ENCODE data around the gene DHRSX. TPM values are rescaled to one million over a fixed set of nuclear protein-coding genes. Genes with fewer than 3 reads are reported as not detected.

Gene DHRSX
- total and polyA plus RNA-seq, 9 of the 15 experiments (the other 6 are each of a cell fraction or from before 2014, with no cell fraction given), result 0.59 to 11.0 (median 6.2) TPM

DNA sequence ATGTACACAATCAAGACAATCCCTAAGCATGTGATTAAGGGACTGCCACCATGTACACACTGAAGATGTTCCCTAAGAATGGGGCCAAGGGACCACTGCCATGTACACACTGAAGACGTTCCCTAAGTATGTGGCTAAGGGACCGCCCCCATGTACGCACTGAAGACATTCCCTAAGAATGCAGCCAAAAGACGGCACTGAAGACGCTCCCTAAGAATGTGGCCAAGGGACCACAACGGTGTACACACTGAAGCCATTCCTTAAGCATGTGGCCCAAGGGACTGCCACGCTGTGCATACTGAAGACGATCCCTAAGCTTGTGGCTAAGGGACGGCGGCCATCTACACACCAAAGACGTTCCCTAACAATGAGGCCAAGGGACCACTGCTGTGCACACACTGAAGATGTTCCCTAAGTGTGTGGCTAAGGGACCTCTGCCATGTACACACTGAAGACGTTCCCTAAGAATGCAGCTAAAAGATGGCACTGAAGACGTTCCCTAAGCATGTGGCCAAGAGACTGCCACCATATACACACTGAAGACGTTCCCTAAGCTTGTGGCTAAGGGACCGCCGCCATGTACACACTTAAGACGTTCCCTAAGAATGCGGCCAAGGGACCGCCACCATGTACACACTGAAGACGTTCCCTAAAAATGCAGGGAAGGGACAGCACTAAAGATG, 26.4 kb downstream of the DHRSX start (continued):
- no peak for TF ChIP-seq ZNF780A (CRISPR knock-in tag; IDR thresholded peaks at IDR 0.05)
- no peak for TF ChIP-seq SAFB (IDR thresholded peaks at IDR 0.05; ENCODE audit: borderline replicate concordance, low read depth, low read length)
- peak; percentile 32; the same call in 1 of the 2 replicates for TF ChIP-seq RFX1 (IDR thresholded peaks at IDR 0.05)
- 0 out of 2 replicates have a peak, but pooled peaks have one; percentile 4 for TF ChIP-seq ETV1 (tag; conservative IDR thresholded peaks at IDR 0.05; ENCODE audit: low read depth)
- TF ChIP-seq FOXK2 (conservative IDR thresholded peaks at IDR 0.05 in 1 of 2, IDR thresholded peaks at IDR 0.05 in 1 of 2; ENCODE audit: low read depth in 2 of 2), result peak; percentile 30 to 49; a peak in 1 of 4 replicates
- TF ChIP-seq DPF2 (IDR thresholded peaks at IDR 0.05), result peak; percentile 27; the same call in 1 of the 2 replicates
- peak in 1 of 2 experiments; percentile 95; a peak in 2 of 4 replicates for TF ChIP-seq TEAD1 (CRISPR knock-in tag; IDR thresholded peaks at IDR 0.05)
- TF ChIP-seq FOXP1 (CRISPR knock-in tag; IDR thresholded peaks at IDR 0.05), result peak; percentile 87; the same call in 1 of the 2 replicates
- TF ChIP-seq ZNF609 (CRISPR knock-in tag; IDR thresholded peaks at IDR 0.05; ENCODE audit: borderline replicate concordance), result no peak
- no peak for TF ChIP-seq NFE2L1 (tag; IDR thresholded peaks at IDR 0.05; ENCODE audit: borderline replicate concordance, low read depth)
- TF ChIP-seq SUPT5H (IDR thresholded peaks at IDR 0.05), result no peak
- TF ChIP-seq HNRNPUL1 (IDR thresholded peaks at IDR 0.05; ENCODE audit: low read length), result 0 out of 2 replicates have a peak, but pooled peaks have one; percentile 62
- no peak for TF ChIP-seq PATZ1 (CRISPR knock-in tag; IDR thresholded peaks at IDR 0.05; ENCODE audit: borderline replicate concordance)
- TF ChIP-seq, protein P1, sequence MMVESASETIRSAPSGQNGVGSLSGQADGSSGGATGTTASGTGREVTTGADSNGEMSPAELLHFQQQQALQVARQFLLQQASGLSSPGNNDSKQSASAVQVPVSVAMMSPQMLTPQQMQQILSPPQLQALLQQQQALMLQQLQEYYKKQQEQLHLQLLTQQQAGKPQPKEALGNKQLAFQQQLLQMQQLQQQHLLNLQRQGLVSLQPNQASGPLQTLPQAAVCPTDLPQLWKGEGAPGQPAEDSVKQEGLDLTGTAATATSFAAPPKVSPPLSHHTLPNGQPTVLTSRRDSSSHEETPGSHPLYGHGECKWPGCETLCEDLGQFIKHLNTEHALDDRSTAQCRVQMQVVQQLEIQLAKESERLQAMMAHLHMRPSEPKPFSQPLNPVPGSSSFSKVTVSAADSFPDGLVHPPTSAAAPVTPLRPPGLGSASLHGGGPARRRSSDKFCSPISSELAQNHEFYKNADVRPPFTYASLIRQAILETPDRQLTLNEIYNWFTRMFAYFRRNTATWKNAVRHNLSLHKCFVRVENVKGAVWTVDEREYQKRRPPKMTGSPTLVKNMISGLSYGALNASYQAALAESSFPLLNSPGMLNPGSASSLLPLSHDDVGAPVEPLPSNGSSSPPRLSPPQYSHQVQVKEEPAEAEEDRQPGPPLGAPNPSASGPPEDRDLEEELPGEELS (CRISPR knock-in tag; IDR thresholded peaks at IDR 0.05; ENCODE audit: borderline replicate concordance), result peak; percentile 58; the same call in 1 of the 2 replicates
- peak; percentile 98 for TF ChIP-seq EHMT2 (IDR thresholded peaks at IDR 0.05)
- no peak for TF ChIP-seq CBX8 (IDR thresholded peaks at IDR 0.05; ENCODE audit: borderline replicate concordance, extremely low read depth, low read depth, low read length, poor library complexity, severe bottlenecking)
- TF ChIP-seq FOXA1 (IDR thresholded peaks at IDR 0.05; ENCODE audit: borderline replicate concordance), result no peak
- TF ChIP-seq CBX5 (IDR thresholded peaks at IDR 0.05; ENCODE audit: borderline replicate concordance, low read depth), result peak; percentile 14; the same call in 1 of the 2 replicates
